ENCODE measurements around the gene PRKCQ.

GRCh38 chr10:6384031-6384430 is 196.0 kb downstream of the PRKCQ start:
- TF ChIP-seq CTCF (IDR thresholded peaks at IDR 0.05; ENCODE audit: insufficient read depth, low read length, poor library complexity, severe bottlenecking) (no peak), EZH2phosphoT487 (conservative IDR thresholded peaks at IDR 0.05; ENCODE audit: low read length) (no peak)
